ENCODE results near the gene OVCH2.

OVCH2 gene

DNA sequence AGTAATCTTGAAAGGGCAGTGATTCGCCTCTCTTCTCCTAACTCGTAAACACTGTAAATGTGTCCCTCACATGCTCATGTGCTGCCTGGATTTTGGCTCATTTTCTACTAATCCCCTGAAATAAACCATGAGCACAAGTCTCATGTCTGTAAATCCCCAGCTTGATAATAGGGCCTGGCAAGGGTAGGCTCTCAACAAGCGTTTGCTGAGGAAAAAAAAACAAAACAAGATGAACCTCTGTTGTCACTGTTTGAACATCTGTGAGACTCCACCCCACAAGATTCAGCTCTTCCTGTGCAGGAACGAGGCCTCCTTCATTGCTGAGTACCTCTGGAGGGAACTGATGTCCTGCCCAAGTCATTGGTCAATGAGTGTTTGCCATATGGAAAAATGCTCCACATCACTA is 28.5 kb downstream of the OVCH2 start:
- TF ChIP-seq, protein P1, sequence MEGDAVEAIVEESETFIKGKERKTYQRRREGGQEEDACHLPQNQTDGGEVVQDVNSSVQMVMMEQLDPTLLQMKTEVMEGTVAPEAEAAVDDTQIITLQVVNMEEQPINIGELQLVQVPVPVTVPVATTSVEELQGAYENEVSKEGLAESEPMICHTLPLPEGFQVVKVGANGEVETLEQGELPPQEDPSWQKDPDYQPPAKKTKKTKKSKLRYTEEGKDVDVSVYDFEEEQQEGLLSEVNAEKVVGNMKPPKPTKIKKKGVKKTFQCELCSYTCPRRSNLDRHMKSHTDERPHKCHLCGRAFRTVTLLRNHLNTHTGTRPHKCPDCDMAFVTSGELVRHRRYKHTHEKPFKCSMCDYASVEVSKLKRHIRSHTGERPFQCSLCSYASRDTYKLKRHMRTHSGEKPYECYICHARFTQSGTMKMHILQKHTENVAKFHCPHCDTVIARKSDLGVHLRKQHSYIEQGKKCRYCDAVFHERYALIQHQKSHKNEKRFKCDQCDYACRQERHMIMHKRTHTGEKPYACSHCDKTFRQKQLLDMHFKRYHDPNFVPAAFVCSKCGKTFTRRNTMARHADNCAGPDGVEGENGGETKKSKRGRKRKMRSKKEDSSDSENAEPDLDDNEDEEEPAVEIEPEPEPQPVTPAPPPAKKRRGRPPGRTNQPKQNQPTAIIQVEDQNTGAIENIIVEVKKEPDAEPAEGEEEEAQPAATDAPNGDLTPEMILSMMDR (conservative IDR thresholded peaks at IDR 0.05): no peak
- no peak for TF ChIP-seq ZFX (IDR thresholded peaks at IDR 0.05)
- H3K27ac ChIP-seq: no peak overlapping the region

DNA sequence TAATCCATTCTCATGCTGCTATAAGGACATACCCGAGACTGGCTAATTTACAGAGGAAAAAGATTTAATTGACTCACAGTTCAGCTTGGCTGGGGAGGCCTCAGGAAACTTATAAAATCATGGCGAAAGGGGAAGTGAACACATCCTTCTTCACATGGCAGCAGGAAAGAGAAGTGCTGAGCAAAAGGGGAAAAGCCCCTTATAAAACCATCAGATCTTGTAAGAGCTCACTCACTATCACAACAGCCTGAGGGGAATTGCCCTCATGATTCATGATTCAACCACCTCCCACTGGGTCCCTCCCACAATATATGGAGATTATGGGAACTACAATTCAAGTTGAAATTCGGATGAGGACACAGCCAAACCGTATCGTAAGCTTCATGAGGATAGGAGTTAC is 29.2 kb downstream of the OVCH2 start:
- no peak overlapping the region for H3K27ac ChIP-seq
- TF ChIP-seq ZFX (IDR thresholded peaks at IDR 0.05): no peak
- TF ChIP-seq, protein P1 (conservative IDR thresholded peaks at IDR 0.05): no peak

DNA sequence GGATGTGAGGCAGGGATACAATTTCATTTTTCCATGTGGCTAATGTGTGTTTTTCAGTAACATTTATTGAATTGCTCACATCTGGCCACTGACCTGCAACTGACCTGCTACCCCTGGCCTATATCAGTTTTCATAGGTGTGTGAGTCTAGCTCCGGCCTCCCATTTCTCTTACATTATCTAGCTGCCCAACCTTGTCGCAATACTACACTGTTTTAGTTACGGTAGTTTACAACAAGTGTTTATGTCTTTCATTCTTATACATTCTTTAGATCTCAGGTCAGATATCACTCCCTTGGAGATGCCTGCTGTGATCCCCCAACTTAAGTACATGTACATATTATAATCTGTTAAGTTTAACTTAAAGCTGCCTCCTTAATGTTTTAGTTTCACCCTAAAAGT is 30.6 kb downstream of the OVCH2 start:
- no peak overlapping the region for H3K27ac ChIP-seq
- TF ChIP-seq, protein P1 (conservative IDR thresholded peaks at IDR 0.05): no peak
- TF ChIP-seq ZFX (IDR thresholded peaks at IDR 0.05): no peak

DNA sequence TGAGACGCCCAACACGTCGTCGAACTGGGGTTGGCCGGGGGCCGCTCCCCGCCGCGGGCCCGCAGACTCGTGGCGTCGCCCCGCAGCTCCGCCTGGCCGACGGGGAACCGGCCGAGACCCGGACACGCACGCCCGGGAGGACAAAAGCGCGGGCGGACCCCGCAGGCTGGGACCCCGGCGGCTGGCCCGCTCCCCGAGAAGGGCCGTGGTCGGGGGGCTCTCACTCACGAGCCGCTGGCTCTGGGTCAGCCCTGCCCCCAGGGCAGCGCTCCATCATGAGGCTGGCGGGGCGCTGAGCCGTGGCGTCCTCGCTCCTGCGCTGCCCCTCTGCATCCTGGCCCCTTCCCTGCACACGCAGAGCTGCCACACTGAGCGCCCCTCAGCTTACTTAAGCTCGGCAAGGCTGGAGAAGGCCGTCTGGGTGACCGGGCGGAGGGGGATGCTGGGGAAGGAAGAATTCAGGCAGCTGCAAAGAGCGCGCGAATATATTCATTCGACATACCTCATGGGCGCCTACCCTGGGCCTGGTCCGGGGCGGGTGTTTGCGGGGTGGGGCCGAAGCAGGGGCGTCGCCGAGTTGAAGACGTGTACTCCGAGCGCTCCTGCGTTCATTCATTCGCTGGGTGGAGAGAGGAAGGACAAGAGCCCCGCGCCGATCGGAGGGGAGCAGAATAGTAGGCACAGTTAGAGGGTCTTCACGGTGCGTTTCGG is 32.4 kb downstream of the OVCH2 start:
- TF ChIP-seq, protein P1 (conservative IDR thresholded peaks at IDR 0.05): no peak
- no peak for TF ChIP-seq ZFX (IDR thresholded peaks at IDR 0.05)
- H3K27ac ChIP-seq: peak overlapping the region; percentile 46

DNA sequence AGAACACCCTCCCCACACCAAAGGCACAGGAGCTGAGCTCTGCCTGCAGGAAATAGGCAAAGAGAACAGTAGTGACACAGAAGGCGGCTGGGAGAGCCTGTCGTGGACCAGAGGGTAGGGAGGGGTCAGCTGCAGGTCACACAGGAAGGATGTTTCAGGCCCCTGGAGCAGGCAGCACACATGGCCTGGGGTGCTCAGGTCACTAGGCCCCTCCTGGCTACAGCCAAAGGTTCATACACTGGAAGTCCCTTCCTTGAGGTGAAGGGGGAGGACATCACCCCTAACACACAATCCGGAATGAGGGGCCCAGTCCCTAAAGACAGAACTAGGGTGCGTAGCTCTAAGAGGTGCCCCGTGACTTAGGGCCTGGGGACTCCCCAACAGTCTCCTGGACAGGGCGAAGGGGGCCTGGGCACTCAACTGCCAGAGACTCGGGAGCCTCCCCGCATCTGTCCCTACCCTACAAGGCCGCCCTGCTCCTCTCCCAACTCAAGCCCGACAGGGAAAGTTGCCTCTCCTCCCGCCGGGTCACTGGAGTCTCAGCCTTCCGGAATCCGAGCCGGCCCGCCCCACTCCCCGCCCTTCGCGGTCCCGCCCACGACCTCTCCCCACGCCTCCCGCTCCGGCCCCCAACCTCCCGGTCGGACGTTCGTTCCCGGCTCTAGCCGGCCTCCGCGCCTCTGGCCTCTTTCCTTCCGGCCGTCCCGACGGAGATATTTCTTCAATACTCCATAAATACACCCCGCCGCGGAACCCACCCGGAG is 33.1 kb downstream of the OVCH2 start, which contains the start of gene CYB5R2:
CYB5R2 (minus strand) TSS at position 541 of the 764 bp plus-strand sequence. CDS start 675 bp downstream, outside the sequence.
- H3K27ac ChIP-seq: peak within 1 kb of the TSS; percentile 46
- TF ChIP-seq ZFX (IDR thresholded peaks at IDR 0.05): no peak
- TF ChIP-seq, protein P1 (conservative IDR thresholded peaks at IDR 0.05): no peak

DNA sequence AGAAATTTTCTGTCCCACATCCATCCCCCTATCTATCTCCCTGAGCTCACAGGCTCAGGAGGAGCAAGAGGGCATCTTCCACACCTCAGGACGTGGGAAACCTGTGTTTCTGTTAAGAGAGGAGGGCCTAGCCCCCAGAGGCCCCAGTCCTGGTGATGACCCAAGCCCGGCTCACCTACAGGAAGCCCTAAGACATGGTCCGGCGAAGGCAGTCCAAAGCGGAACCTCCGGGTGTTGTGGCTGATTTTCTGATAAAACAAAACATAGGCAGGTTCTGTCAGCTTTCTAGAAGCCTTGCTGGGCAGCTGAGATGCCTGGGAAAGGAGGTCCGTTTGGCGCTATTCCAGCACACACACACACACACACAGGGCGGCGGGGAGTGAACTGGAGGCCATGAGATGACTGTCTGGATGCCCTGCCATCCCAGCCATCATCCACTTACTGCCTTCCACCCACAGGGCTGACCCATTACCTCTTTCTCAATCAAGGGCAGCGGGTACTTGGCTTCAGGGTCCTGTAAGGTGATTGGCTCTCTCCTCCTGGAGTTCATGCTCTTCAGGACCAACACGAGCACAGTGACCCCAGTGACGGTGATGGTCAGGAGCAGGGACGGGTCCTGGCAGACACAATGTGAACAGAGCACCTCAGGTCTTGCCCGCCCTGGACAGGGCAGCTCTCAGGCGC is 33.9 kb downstream of the OVCH2 start:
- no peak overlapping the region; the same call in 1 of the 2 replicates for H3K27ac ChIP-seq
- no peak for TF ChIP-seq ZFX (IDR thresholded peaks at IDR 0.05)

DNA sequence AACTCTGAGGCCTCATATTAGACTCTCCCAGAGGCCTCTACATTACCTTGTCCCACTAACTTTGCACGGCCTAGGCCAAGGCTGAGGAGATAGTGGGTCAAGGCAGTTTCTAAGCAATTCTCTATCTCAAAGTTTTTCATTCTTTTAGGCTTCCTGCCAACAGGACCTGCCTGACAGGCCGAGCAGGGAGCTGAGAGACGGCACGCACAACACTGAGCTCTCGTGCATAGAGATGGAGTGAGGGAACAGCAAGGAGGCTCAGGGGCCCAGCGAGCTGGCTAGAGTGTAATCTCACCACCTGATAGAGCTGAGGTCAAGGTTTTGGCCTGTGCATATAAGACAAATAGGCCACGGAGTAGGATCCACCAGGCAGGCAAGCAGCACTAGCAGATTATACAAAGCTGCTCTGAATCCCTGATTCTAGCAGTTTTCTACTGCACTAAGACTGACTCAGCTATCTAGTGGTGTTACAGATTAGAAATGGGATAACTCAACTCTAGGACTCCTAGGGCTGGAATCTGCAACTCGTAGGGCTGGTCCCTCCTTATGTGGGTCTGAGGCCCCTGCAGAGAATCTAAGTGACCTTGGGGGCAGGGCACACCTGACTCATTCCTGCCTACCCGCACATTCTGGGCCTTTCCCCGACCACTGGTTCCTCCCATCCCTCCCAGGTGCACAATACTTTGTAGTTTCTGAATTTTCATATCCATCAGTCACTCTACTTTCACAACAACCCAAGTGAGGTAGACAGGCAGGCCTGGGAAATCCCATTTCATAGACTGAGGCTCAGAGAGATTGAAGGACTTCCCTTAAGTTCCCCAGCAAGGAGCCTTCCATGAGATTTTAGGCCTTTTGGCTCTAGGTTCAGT is 34.7 kb downstream of the OVCH2 start:
- peak overlapping the region; percentile 52 for H3K27ac ChIP-seq
- TF ChIP-seq, protein P1 (conservative IDR thresholded peaks at IDR 0.05): no peak
- TF ChIP-seq ZFX (IDR thresholded peaks at IDR 0.05): no peak
